CD4-positive, alpha-beta T cell treated with Interleukin-6 at 100 ng/mL for 8 hours (primary cell): ENCODE data around the gene SYMPK.
A peak's percentile ranks its signal among the peaks of the same experiment; 100 is the strongest.

Experiments
- DNase-seq: peaks from one replicate; pipeline ENCODE4 v3.0.0-alpha.2; 2020; ENCODE audit warnings: mixed read lengths, low spot score

The SYMPK gene

GRCh38 chr19:45781214-45782161, 81.5 kb downstream of the SYMPK start:
- DNase-seq, result no peak

- DNase-seq, result no peak
Observed at GRCh38 chr19:45780448-45781213, 82.3 kb downstream of the SYMPK start.

GRCh38 chr19:45780146-45780447, 82.8 kb downstream of the SYMPK start:
- DNase-seq, result no peak

GRCh38 chr19:45779231-45780145, 83.5 kb downstream of the SYMPK start:
- peak; percentile 55 for DNase-seq

GRCh38 chr19:45778010-45778661, 84.8 kb downstream of the SYMPK start:
- DNase-seq, result no peak

GRCh38 chr19:45777395-45777961, 85.5 kb downstream of the SYMPK start:
- DNase-seq, result no peak

GRCh38 chr19:45774765-45775164, 88.2 kb downstream of the SYMPK start:
- no peak for DNase-seq

- no peak for DNase-seq
Observed at GRCh38 chr19:45773384-45773783, 89.6 kb downstream of the SYMPK start.

- DNase-seq, result no peak
Observed at GRCh38 chr19:45772912-45773311, 90.0 kb downstream of the SYMPK start.

- DNase-seq, result no peak
Observed at GRCh38 chr19:45772130-45772840, 90.7 kb downstream of the SYMPK start.

- no peak for DNase-seq
Observed at GRCh38 chr19:45771311-45771933, 91.5 kb downstream of the SYMPK start.

GRCh38 chr19:45770192-45771101, 92.5 kb downstream of the SYMPK start:
- DNase-seq, result peak; percentile 89

GRCh38 chr19:45769821-45770191, 93.1 kb downstream of the SYMPK start:
- no peak for DNase-seq

- DNase-seq, result peak; percentile 93
Observed at GRCh38 chr19:45768984-45769782, 93.8 kb downstream of the SYMPK start, which contains the start of gene SIX5. SIX5 (minus strand) TSS chr19:45769252; CDS start chr19:45768844, 408 bp downstream.

GRCh38 chr19:45768655-45768983, 94.3 kb downstream of the SYMPK start:
- no peak for DNase-seq

GRCh38 chr19:45767881-45768654, 94.9 kb downstream of the SYMPK start:
- DNase-seq, result no peak

- DNase-seq, result no peak
Observed at GRCh38 chr19:45767410-45767880, 95.5 kb downstream of the SYMPK start.
